SU-DHL-6 (cell line): Measurements from ENCODE around the gene PATE4.

ENCODE experiments used
- EZH2phosphoT487 ChIP-seq: fragments of 200-600 bp; sonication (generic), shearing (Covaris generic); conservative IDR thresholded peaks from 2 replicates; pipeline ENCODE4 v1.6.1; 2018; ENCODE audit warnings: mild to moderate bottlenecking, antibody characterized with exemption, low read length, moderate library complexity, mixed read lengths
- TF ChIP-seq, protein P1 (sequence below): fragments of 200-600 bp; sonication (generic); IDR thresholded peaks from one replicate; pipeline ENCODE4 v1.5.1; 2017; ENCODE audit warnings: antibody characterized with exemption, mild to moderate bottlenecking, low read length, moderate library complexity; ENCODE audit not compliant: insufficient read depth, poor library complexity, severe bottlenecking

DNA sequence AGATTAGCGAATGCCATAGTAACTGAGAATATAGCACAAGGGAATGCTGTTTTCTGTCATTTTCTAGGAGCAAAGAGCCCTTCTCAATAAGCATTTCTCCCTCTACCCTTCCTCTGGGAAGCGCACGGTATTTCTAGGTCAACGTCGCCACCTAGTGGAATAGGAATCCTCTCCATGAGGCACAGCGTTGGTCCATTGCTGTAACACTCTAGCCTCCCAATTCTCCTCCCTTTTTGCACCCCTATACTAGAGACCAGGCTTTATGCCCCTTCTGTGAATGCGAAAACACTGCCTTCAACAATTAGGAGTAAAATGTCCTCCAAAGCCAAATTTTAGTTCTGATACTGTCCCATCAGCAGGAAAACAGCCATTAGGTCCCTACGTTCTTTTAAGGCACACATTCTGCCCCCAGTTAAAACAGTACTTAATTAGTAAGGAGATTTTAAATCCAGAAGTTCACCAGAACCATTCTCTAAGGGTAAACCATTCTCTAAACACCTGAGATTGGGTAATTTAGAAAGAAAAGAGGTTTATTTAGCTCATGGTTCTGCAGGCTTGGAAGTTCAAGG lies 41.5 kb downstream of the PATE4 start:
- no peak for TF ChIP-seq EZH2phosphoT487
- TF ChIP-seq, protein P1, sequence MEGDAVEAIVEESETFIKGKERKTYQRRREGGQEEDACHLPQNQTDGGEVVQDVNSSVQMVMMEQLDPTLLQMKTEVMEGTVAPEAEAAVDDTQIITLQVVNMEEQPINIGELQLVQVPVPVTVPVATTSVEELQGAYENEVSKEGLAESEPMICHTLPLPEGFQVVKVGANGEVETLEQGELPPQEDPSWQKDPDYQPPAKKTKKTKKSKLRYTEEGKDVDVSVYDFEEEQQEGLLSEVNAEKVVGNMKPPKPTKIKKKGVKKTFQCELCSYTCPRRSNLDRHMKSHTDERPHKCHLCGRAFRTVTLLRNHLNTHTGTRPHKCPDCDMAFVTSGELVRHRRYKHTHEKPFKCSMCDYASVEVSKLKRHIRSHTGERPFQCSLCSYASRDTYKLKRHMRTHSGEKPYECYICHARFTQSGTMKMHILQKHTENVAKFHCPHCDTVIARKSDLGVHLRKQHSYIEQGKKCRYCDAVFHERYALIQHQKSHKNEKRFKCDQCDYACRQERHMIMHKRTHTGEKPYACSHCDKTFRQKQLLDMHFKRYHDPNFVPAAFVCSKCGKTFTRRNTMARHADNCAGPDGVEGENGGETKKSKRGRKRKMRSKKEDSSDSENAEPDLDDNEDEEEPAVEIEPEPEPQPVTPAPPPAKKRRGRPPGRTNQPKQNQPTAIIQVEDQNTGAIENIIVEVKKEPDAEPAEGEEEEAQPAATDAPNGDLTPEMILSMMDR = peak; percentile 27
